GM19240 (cell line): ENCODE results near the gene BRINP1.
"Not testable (repeated sequence)": the region's sequence is repeated elsewhere in the genome, so short reads cannot be mapped to it uniquely, and the experiment has no call there.

Experiments used
- DNase-seq: peaks from one replicate; pipeline ENCODE4 v3.0.0; 2011; ENCODE audit warnings: low spot score; ENCODE audit not compliant: insufficient read length

BRINP1 gene

DNA sequence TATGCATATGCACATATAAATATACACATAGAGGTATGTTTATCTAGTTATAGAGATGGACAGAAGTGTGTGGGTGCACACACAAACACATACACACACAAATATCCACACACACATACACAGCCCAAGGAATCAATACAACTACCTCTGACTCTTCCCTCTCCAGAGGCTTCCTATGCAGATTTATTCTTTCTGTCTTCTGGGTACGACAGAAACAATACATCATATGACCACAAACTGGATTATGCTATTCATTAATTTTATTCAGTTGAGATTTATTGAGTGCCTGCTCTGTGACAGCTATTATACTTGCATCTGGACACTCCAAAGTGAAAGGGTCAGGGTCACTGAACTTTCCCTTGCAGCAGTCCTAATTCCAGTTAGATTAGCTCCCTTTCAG is 155.8 kb downstream of the BRINP1 start:
- DNase-seq: no peak

DNA sequence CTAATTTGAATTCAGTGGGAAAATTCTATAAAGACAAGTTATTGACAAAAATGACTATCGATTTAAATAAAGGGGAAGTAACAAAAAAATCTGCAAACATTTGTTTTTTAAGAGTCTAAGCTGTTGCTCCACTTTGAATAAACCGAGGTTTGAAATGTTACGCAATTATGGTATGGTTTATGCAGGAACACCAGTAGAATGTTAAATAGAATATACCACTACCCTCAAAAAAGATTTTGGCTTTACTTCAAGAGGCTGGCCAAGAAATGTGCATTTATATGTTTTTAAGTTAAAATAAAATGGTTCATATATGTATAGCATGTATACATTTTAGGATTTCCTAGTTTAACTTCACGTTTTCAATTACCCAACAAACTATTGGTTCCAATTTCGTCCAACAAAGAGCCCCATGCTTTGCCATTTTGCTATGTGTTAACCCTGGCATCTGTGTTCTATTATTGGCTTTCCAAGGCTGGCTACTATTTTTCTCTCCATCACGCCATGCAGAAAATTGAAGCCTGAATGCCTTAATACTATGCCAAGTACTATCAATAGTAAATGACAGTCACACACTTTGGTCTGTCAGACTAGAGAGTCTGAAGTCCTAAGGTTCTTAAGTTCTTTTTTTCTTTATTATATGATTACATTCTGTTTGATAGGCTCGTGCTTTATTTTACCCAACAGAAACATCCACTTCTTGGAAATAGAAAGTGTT is 171.2 kb downstream of the BRINP1 start:
- no peak for DNase-seq

DNA sequence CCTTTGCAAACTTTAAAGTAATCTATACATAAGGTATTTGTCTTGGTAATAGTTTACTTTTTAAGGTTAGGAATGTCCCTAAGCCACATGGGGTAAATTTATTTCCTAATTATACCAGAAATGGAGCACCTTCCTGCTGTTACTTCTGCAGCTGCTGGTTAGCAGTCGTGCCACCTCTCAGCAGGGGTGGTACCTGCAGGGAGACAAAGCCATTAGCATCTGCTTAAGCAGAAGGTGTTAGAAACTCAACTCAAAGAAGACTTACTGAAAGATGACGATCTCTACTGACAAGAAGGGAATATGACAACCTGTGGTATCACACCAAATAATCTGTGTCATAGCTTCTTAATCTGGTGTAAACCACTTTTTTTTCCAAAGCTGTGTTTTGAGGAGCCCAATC is 173.7 kb downstream of the BRINP1 start:
- no peak for DNase-seq

DNA sequence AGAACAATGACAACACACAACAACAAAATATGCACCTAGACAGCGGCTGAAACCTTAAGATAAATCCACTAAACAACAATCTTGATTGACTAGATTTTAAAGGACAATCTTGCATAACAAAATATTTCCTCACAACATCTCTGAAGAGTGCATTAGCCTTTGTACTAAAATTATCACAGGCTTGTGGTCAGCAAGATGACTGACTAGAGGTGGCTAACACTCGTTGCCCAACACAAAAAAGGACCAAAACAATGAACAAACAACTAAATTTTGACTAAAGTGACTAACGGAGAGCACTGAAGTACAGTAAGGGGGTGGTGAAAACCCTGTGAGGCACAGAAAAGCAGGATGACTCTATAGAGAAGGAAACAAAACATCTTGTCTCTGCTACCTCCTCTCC is 183.9 kb downstream of the BRINP1 start:
- no peak for DNase-seq

DNA sequence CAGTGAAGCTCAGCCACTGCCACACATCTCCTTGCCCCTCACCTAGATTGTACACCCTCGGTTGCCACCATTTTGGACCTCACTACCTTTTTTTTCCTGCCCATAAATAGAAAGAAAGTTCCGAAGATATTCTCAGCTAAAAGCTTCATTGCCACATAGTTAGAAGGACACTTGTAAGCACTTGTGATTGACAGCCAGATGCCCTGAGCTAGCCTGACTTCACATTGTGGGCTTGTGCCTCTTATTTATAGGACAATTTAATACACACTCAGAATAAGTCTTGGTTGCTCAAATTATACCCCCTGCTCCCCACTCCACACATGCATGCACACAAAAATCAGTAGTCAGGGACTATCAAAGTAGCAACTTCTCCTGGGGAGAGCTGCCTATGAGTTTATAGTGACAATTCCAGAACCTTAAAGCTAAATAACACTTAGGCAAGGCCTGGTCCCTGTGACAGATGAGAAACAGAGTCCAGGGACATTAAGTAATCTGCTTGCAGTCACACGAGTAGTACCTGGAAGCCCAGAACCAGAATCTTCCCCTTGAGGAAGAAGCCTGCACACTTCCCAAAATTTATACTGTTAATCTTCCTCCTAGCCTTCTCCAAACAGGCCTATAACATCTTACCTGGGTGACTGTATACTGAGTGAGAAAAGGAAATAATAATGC is 184.8 kb downstream of the BRINP1 start:
- no peak for DNase-seq

DNA sequence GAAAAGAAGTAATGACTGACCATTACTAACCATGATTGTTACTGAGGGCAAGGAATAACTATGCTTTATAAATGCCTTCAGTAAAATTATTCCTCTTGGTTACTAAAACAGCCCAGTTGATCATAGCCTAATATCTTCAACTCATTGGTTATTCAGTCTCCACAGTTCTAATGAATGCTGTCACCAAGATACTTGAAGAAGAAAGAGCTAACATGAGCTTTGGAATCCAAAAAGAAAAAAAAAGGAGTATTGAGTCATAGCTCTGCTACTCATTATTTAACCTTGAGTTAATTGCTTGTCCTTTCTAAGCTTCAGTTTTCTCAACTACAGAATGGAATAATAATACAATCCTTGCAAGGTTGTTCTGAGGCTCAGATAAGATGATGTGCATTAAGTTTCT is 187.7 kb downstream of the BRINP1 start:
- DNase-seq: no peak

DNA sequence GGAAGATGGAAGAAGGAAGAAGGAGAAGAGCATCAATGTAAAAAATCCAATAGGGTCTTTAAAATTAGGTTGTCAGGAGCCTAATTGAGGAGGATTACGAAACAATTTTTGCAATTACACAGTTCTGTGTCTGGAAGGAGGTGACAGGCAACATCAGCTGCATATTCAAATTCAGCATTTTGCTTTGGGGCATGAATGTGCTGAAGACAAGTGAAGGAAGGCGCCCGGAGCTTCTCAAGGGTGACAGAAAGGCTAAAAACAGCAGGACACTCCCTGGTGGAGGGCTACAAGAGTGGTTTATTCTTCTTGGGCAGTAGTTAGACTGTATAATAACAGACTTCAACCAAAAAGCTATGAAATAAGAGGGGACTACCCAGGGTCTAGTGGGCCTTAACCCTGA is 188.3 kb downstream of the BRINP1 start:
- DNase-seq: no peak

DNA sequence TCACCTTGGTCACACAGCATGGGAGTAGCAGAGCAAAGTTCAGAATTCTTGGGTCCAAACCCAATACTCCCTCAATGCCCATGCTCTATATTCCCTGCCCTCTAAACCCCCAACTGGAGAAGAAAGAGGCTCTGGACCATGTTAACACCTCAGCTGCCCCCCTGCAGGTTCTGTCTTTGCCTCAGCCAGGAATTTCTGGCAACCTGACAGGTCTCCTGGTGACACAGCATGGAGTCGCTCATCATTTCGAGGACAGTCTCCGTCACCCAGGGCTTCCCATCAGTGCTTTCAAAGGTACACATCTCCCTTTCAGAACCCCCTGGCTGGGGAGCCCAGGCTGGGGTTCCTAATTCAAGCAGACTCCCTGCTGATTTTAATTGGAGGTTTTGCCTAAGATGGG is 189.5 kb downstream of the BRINP1 start:
- no peak for DNase-seq

DNA sequence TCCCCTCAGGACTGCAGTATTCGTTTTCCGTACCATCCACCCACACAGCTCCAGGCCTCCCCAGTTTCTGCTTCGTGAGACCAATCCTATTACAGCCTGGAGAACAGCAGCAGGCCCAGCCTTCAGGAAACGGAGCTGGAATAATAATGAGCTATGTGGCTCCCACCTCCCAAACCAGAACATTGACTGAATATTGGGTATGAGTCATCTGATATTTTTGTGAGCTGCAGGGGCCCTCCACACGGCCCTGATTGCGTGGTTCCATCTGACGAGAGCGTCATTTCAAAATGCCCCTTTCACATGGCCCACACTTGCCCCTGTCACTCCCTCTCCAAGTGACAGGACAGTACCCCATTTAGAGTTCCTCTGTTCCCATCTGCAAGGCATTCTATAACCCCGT is 192.0 kb downstream of the BRINP1 start:
- no peak for DNase-seq

DNA sequence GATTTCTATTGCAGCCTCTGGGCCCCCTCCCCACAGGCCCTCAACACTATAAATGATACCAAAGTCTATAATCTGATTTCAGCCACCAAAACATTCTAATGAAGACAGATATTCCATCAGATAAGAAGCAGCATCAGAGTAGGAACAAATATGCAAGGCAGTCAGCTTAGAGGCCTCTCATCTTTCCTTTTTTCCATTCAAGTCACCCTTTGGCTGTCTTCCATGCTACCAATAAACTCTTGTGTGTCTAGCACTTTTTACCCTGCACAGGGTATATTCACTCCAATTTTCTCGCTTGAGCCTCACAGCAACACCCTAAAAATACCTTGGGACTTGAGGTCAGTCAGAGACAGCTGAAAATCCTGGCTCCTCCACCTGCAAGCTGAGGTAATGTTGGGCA is 193.7 kb downstream of the BRINP1 start:
- no peak for DNase-seq

DNA sequence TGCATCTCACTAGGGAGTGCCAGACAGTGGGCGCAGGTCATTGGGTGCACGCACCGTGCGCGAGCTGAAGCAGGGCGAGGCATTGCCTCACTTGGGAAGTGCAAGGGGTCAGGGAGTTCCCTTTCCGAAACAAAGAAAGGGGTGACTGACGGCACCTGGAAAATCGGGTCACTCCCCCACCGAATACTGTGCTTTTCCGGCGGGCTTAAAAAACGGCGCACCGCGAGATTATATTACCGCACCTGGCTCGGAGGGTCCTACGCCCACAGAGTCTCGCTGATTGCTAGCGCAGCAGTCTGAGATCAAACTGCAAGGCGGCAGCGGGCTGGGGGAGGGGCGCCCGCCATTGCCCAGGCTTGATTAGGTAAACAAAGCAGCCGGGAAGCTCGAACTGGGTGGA is 200.0 kb downstream of the BRINP1 start:
- not testable (repeated sequence) for DNase-seq

DNA sequence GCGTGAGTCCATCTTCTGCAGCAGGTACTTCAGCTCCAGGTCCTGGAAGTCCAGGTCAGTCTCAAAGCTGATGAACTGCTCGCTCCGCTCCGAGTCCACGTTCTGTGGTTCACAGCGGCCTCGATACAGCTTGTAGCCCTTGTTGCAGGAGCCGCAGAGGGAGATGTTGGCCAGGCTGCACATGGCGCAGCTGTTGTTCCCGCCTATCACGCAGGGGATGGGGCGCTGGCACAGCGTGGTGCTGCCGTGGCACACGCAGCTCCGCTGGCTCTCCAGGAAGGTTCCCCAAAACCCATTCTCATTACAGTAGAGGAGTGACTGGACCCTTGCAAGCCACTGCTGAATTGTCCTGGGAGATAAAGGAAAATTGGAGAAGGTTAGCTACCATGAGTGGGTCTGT is 201.4 kb downstream of the BRINP1 start:
- DNase-seq: no peak

DNA sequence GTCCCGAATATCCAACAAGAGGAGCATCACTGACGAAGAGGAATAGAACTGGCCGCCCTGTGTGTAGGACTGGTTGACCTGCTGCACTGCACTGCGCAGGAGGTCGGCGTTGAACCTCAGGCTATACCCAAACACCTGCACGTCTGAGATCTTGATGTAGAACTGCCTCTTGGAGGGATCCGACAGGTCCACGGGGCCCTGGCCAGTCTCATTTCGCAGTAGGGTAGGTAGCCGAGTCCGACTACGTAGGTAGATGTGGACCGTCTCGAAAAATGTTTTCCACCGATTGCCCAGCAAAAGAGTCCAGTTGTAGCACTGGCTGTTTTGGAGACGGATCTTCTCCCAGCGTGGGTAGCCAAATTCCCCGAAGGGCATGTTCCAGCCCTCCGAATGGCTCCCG is 202.0 kb downstream of the BRINP1 start:
- no peak for DNase-seq

DNA sequence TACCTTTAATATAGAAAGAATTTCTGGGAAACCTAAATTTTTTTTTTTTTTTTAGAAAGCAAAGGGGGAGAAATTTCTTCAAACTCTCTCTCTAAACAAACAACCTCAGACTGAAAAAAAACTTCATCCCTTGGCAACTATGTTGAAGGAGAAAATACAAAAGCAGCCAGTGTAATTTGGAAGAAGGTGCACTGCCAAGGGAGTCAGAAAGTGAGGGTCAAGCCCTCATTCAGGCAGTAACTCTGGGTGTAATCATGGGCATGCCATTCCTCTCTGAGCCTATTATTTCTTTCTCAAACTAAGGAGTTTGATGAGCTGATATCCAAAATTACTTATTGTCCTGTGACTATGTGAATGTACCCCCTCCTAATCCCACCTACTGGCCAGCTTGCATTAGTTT is 203.1 kb downstream of the BRINP1 start:
- DNase-seq: no peak

DNA sequence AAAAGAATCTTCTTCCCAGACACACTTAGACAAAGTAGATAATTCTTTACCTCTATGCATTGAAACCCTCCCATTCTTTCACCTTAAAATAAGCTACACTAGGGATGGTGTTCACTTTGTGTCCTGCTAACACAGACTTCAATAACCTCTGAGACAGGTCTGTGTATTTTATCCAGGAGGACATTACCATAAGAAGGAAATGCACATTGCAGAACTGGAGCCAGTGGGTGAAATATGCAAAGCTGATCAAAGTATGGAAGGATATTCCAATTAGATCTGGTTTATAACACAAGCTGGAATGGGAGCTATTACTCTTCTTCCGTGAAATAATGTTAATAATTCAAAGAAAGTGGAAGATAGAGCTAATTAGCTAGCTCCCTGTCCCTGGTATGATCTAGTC is 204.1 kb downstream of the BRINP1 start:
- DNase-seq: no peak

DNA sequence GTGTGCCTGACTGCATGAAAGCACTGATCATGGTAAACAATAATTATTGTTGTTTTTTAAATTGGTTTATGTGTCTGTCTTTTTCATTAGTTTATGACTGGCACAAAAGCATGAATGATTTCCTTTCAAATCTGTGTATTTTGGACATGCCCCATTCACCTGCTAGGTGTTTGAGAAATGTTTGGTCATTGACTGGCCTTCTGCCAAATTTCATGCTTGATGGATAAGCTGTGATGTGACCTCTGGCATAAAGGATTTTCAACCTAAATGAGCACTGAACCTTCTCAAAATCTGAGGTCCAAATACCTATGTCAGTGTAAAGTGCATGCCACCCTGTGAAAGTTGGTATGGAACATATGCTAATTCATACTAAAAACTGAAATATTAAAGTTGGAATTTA is 204.5 kb downstream of the BRINP1 start:
- DNase-seq: no peak

DNA sequence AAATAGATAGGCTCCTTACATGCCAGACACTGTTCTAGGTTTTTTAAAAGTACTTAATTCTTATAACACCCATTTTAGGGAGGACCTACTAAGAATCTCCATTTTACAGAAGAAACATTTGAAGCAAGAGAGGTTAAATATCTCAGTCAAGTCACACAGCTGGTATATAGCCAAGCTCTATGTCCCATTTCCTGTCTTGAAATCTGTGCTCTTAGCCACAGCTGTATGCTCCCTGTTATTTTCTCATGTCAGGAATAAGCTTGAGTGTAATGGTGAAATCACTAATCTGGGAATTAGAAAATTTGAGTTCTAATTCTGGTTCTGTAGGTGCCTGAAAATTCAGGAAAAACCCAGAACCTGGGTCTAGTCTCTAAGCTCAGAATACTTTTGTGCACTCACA is 208.7 kb downstream of the BRINP1 start:
- no peak for DNase-seq

DNA sequence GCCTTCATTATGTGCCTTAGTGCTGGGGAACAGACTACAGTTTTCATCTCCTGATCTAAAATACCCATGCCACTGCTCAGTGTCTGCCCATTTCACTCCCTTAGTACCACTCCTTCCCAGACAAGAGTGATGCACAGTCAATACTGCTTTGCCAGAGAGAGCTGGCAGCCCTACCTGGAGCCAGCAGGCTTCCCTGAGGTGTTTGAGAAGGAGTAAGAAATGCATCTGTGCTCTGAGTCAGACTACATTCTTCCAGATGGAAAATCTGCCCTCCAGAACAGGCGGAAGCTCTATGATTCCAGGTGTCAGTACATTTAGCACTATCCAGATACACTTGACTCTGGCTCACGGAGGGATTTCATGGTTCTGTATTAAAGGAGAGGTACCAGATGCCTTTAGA is 209.8 kb downstream of the BRINP1 start:
- DNase-seq: no peak

DNA sequence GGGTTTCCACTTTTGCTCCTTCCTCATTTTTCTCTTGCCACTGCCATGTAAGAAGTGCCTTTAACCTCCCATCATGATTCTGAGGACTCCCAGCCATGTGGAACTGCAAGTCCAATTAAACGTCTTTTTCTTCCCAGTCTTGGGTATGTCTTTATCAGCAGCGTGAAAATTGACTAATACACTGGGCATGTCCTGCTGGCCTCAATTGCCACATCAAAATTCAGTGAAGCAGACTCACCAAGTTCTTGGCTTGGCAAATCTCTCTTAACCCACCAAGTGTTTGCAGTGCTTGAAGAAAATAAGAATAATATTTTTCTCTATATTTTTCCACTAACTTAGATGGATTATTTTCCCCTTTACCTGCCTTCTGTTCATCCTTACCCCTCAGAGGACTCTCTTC is 212.0 kb downstream of the BRINP1 start:
- DNase-seq: no peak

DNA sequence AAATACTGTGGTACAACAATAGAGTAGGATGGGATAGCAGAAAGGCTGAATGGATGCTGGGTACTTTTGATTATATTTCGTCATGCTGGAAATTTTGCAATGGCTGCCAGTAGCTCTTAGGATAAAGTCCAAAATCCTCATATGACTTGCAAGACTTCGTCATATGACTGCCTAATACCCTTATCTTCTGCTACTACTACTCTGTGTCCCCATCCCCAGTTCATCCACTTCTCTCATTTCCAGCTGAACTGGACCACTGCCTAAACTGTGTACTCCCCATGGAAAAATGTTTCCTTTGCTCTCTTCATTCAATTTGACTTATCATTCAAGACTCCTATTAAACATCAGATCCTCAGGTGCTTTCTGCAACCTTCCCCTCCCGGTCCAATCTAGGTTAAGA is 212.9 kb downstream of the BRINP1 start:
- no peak for DNase-seq

DNA sequence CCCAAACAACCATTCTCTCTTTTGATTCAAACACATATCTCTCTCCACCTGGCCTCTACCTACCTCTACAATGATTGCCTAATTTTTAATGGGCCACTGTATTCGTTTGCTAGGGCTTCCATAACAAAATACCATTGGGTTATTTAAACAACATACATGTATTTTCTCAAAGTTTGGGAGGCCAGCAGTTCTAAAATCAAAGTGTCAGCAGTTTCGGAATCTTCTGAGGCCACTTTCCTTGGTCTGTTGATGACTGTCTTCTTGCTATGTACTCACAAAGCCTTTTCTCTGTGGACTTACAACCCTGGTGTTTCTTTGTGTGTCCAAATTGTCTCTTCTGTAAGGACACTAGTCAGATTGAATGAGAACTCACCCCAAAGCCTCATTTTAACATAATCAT is 214.7 kb downstream of the BRINP1 start:
- no peak for DNase-seq

DNA sequence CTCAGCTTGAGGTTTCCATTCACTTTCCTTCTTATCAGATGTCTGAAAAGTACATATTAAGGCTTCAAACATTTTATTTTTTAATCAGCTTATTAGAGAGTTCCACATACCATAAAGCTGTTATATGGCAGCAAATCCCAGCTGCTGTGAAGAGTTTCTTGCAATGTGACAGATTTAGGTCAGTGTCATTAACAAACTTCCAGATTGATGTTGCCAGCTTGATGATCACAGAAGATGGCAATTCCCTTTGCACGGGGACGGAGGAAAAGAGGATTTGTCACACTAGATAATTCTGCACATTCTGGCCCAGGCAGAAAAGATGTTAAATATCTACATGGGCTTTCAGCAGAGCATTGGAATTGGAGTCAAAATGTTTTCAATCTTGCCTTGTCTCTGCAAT is 215.8 kb downstream of the BRINP1 start:
- no peak for DNase-seq

DNA sequence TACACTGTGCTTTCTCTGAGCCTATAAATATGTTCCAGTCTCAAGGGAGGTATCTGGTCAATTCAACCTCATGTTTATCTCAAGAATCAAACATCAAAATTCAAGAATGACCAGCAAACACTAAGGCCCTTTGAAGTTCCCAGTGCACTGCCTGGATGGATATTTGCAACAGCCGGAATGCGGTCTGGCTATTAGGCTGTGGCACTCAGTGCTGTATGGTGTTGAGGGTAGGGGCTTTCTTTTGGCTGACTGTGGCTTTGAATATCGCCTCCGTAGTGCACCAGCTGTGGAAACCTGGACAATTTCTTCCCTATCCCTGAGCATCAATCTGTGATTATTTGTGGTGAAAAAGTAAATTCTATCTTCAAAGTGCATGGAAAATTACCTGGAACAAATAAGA is 220.4 kb downstream of the BRINP1 start:
- no peak for DNase-seq
